ENCODE data around the gene BNC2. TPM values are rescaled to one million over a fixed set of nuclear protein-coding genes. Genes with fewer than 3 reads are reported as not detected.

The BNC2 gene
- total and polyA plus RNA-seq, 2 experiments from 2014 or later, result 19.3 to 20.7 TPM

GRCh38 chr9:16637218-16637617 lies 233.3 kb downstream of the BNC2 start:
- no peak overlapping the region for H2AFZ ChIP-seq
- no peak overlapping the region for H3K27ac ChIP-seq
- H3K79me2 ChIP-seq, result peaks cover 2% of the 10 kb centered on the region
- no peak overlapping the region for H3K4me2 ChIP-seq
- no peaks in the 10 kb centered on the region for H4K20me1 ChIP-seq (ENCODE audit: insufficient read depth, poor library complexity, severe bottlenecking)
- no peak overlapping the region for H3K4me3 ChIP-seq
- no peak for TF ChIP-seq EZH2 (IDR thresholded peaks at IDR 0.05; ENCODE audit: borderline replicate concordance)
- TF ChIP-seq CTCF (IDR thresholded peaks at IDR 0.05; ENCODE audit: poor library complexity), result no peak
- TF ChIP-seq EZH2phosphoT487 (IDR thresholded peaks at IDR 0.05; ENCODE audit: low read depth, severe bottlenecking, unreplicated experiment), result no peak
- H3K9me3 ChIP-seq (ENCODE audit: low read depth), result no peaks in the 10 kb centered on the region
- no peaks in the 10 kb centered on the region for H3K36me3 ChIP-seq (replicated peaks; ENCODE audit: insufficient read depth, low read depth)
- no peaks in the 10 kb centered on the region for H3K9me2 ChIP-seq (replicated peaks; ENCODE audit: insufficient read depth)
- WGBS (ENCODE audit: low lambda C conversion rate, missing lambda C conversion rate), result 61% methylated on average over 1 of the region's 1 CpG
- no peak for DNase-seq (ENCODE audit: low spot score)
- no peaks in the 10 kb centered on the region for H3K4me1 ChIP-seq (ENCODE audit: insufficient read depth)
- no peaks in the 10 kb centered on the region for H3K27me3 ChIP-seq

- DNase-seq (ENCODE audit: low spot score), result no peak
- Histone ChIP-seq H3K79me2 (no peaks in the 10 kb centered on the region), H2AFZ (no peak overlapping the region), H3K27me3 (no peaks in the 10 kb centered on the region), H3K36me3 (replicated peaks; ENCODE audit: insufficient read depth, low read depth) (no peaks in the 10 kb centered on the region), H3K4me3 (no peak overlapping the region), H3K9me2 (replicated peaks; ENCODE audit: insufficient read depth) (no peaks in the 10 kb centered on the region), H3K4me2 (no peak overlapping the region), H4K20me1 (ENCODE audit: insufficient read depth, poor library complexity, severe bottlenecking) (no peaks in the 10 kb centered on the region), H3K27ac (no peak overlapping the region), H3K9me3 (ENCODE audit: low read depth) (no peaks in the 10 kb centered on the region), H3K4me1 (ENCODE audit: insufficient read depth) (no peaks in the 10 kb centered on the region)
- 85% methylated on average over 2 of the region's 2 CpGs for WGBS (ENCODE audit: low lambda C conversion rate, missing lambda C conversion rate)
- TF ChIP-seq EZH2phosphoT487 (IDR thresholded peaks at IDR 0.05; ENCODE audit: low read depth, severe bottlenecking, unreplicated experiment) (no peak), CTCF (IDR thresholded peaks at IDR 0.05; ENCODE audit: poor library complexity) (no peak), EZH2 (IDR thresholded peaks at IDR 0.05; ENCODE audit: borderline replicate concordance) (no peak)
These were observed 236.7 kb downstream of the BNC2 start for GRCh38 chr9:16633794-16634193.

GRCh38 chr9:16628413-16628812 lies 242.1 kb downstream of the BNC2 start:
- H3K27ac ChIP-seq, result peak overlapping the region; percentile 67
- H3K9me2 ChIP-seq (replicated peaks; ENCODE audit: insufficient read depth), result no peaks in the 10 kb centered on the region
- H3K4me3 ChIP-seq, result no peak overlapping the region
- peaks cover 26% of the 10 kb centered on the region for H3K4me1 ChIP-seq (ENCODE audit: insufficient read depth)
- no peaks in the 10 kb centered on the region for H3K9me3 ChIP-seq (ENCODE audit: low read depth)
- H3K36me3 ChIP-seq (replicated peaks; ENCODE audit: insufficient read depth, low read depth), result no peaks in the 10 kb centered on the region
- H2AFZ ChIP-seq, result no peak overlapping the region
- H4K20me1 ChIP-seq (ENCODE audit: insufficient read depth, poor library complexity, severe bottlenecking), result no peaks in the 10 kb centered on the region
- no peaks in the 10 kb centered on the region for H3K79me2 ChIP-seq
- TF ChIP-seq EZH2phosphoT487 (IDR thresholded peaks at IDR 0.05; ENCODE audit: low read depth, severe bottlenecking, unreplicated experiment) (no peak), CTCF (IDR thresholded peaks at IDR 0.05; ENCODE audit: poor library complexity) (no peak), EZH2 (IDR thresholded peaks at IDR 0.05; ENCODE audit: borderline replicate concordance) (no peak)
- H3K4me2 ChIP-seq, result peak overlapping the region; percentile 57
- 55% methylated on average over 7 of the region's 7 CpGs for WGBS (ENCODE audit: low lambda C conversion rate, missing lambda C conversion rate)
- H3K27me3 ChIP-seq, result no peaks in the 10 kb centered on the region
- no peak for DNase-seq (ENCODE audit: low spot score)

- Histone ChIP-seq H3K4me3 (no peak overlapping the region), H3K79me2 (no peaks in the 10 kb centered on the region), H3K9me2 (replicated peaks; ENCODE audit: insufficient read depth) (no peaks in the 10 kb centered on the region), H3K9me3 (ENCODE audit: low read depth) (no peaks in the 10 kb centered on the region), H2AFZ (no peak overlapping the region), H3K4me1 (ENCODE audit: insufficient read depth) (peaks cover 26% of the 10 kb centered on the region), H3K36me3 (replicated peaks; ENCODE audit: insufficient read depth, low read depth) (no peaks in the 10 kb centered on the region), H3K27ac (peak overlapping the region; percentile 67), H4K20me1 (ENCODE audit: insufficient read depth, poor library complexity, severe bottlenecking) (no peaks in the 10 kb centered on the region), H3K27me3 (no peaks in the 10 kb centered on the region), H3K4me2 (peak overlapping the region; percentile 65)
- TF ChIP-seq EZH2phosphoT487 (IDR thresholded peaks at IDR 0.05; ENCODE audit: low read depth, severe bottlenecking, unreplicated experiment) (no peak), CTCF (IDR thresholded peaks at IDR 0.05; ENCODE audit: poor library complexity) (no peak), EZH2 (IDR thresholded peaks at IDR 0.05; ENCODE audit: borderline replicate concordance) (no peak)
- DNase-seq (ENCODE audit: low spot score), result peak; percentile 53
- WGBS (ENCODE audit: low lambda C conversion rate, missing lambda C conversion rate), result 49% methylated on average over 6 of the region's 6 CpGs
These were observed 242.5 kb downstream of the BNC2 start for GRCh38 chr9:16627967-16628366.
